22Rv1 (cell line): Measurements from ENCODE around the gene ANKRD65.
"Not testable (repeated sequence)": the region's sequence is repeated elsewhere in the genome, so short reads cannot be mapped to it uniquely, and the experiment has no call there.

Experiments used
- H3K27ac ChIP-seq: fragments of 450-650 bp; 2 replicates; pipeline ENCODE4 v1.5.1; 2017
- ZFX ChIP-seq: fragments of 450-650 bp; IDR thresholded peaks from 2 replicates; pipeline ENCODE4 v1.6.1; 2017; ENCODE audit warnings: antibody characterized with exemption, borderline replicate concordance
- TF ChIP-seq, protein P1 (sequence below): fragments of 450-650 bp; IDR thresholded peaks from 2 replicates; pipeline ENCODE4 v1.5.1; 2017; ENCODE audit warnings: mild to moderate bottlenecking

ANKRD65 gene

DNA sequence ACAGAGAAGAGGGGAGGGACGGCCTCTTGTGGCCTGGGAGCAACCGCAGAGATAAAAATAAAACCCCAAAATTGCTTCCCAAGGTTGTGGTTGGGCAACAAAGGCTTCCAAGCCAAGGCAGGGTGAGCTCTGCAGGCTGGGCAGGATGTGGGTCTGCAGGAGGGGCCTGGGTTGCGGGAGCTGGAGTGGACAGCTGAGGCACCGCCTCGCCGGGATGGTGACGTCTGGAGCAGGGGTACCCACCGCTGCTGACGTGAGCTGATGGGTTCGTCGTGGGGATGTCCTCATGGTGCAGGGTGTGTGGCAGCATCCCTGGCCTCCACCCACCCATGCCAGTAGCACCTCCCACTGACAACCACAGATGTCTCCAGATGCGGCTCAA lies 49.7 kb downstream of the ANKRD65 start:
- H3K27ac ChIP-seq: no peak overlapping the region
- TF ChIP-seq ZFX: no peak
- TF ChIP-seq, protein P1, sequence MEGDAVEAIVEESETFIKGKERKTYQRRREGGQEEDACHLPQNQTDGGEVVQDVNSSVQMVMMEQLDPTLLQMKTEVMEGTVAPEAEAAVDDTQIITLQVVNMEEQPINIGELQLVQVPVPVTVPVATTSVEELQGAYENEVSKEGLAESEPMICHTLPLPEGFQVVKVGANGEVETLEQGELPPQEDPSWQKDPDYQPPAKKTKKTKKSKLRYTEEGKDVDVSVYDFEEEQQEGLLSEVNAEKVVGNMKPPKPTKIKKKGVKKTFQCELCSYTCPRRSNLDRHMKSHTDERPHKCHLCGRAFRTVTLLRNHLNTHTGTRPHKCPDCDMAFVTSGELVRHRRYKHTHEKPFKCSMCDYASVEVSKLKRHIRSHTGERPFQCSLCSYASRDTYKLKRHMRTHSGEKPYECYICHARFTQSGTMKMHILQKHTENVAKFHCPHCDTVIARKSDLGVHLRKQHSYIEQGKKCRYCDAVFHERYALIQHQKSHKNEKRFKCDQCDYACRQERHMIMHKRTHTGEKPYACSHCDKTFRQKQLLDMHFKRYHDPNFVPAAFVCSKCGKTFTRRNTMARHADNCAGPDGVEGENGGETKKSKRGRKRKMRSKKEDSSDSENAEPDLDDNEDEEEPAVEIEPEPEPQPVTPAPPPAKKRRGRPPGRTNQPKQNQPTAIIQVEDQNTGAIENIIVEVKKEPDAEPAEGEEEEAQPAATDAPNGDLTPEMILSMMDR: no peak

DNA sequence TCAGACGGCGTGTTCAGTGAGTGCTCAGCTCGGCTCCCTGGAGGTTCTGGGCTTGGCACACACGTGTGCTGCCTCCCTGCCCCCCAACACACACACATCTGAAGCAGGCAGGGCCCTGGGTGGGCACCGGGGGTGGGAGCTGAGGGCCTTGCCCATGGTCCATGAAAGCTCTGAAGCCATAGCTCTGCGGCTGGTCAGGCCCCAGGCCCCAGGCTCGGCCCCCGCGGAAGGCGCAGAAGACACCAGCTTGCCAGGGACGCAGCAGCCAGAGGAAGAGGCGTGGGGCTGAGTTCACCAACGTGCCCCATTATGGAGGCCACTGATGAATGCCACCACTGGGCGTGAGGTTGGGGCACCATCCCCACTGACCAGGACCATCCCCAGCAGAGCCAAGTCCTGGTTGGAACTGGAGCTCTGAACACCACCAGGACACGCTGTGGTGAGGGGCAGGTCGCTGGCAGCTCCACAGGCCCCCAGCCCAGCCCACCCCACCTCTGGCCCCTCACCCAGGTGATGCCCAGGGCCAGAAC lies 50.2 kb downstream of the ANKRD65 start:
- no peak for TF ChIP-seq ZFX
- TF ChIP-seq, protein P1: no peak
- H3K27ac ChIP-seq: no peak overlapping the region

DNA sequence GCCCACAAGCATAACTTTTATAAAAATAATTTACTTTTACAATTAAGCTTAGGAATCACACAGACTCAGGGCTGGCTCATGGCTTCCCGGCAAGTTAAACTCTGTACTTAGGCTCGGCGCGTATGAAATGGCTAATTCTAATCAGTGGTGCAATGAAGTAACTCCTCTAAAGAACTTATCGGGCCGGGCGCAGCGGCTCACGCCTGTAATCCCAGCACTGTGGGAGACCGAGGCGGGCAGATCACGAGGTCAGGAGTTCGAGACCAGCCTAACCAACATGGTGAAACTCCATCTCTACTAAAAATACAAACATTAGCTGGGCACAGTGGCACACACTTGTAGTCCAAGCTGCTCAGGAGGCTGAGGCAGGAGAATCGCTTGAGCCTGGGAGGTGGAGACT lies 51.0 kb downstream of the ANKRD65 start:
- not testable (repeated sequence) for H3K27ac ChIP-seq
